HG03135 (cell line): ENCODE results near the gene C1QTNF5.

Experiments used
- ATAC-seq: cut with Tn5 transposase; IDR thresholded peaks from one replicate; pipeline ENCODE4 v1.9.1; 2021; ENCODE audit warnings: mild to moderate bottlenecking, moderate library complexity; ENCODE audit not compliant: unreplicated experiment

Gene C1QTNF5

DNA sequence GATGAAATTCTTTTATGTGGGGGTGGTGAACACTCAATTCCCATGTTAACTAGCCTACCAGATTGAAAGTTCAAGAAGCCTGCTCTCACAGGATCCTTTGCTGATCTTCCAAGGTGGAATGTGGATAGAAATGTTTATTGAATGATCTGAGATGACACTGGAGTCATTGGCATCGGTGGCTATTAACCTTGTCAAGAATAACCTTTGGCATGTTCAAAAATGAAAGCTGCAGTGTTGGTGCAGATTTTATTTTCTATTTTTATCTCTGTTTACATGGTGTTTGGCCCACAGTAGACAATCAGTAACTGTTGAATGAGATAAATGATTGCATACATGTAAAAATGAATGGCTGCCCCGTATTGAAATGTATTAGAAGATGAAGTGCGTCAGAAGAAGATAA, 42.7 kb downstream of the C1QTNF5 start:
- no peak for ATAC-seq

DNA sequence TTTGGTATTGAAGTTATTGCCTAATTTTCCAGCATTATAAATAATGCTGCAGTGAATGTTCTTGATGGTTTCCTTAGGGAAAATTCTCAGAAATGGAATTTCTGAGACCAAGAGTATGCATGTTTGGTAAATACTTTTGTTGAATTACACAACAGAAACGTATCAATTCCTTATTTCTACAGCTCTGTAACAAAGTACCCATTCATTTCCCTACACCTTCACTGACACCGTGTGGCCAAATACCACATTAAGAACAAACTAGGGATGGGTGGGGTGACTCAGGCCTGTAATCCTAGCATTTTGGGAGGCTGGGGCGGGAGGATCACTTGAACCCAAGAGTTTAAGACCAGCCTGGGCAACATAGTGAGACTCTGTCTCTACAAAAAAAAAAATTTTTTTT, 45.5 kb downstream of the C1QTNF5 start:
- ATAC-seq: no peak

DNA sequence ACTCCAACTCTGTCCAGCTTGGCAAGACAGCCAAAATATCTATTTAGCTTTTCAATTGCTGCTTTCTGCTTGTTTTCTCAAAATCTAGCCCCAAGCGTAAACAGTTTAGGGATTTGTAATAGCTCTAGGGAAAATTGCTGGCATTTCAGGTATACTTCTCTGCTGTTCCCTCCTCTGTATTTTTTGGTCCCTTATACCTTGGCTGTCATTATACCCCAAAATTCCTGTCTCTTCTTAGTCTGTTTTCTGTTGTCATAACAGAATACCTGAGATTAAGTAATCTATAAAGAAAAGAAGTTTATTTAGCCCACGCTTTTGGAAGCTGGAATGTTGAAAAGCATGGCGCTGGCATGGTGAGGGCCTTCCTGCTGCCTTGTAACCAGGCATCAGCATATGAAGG, 47.2 kb downstream of the C1QTNF5 start:
- no peak for ATAC-seq

DNA sequence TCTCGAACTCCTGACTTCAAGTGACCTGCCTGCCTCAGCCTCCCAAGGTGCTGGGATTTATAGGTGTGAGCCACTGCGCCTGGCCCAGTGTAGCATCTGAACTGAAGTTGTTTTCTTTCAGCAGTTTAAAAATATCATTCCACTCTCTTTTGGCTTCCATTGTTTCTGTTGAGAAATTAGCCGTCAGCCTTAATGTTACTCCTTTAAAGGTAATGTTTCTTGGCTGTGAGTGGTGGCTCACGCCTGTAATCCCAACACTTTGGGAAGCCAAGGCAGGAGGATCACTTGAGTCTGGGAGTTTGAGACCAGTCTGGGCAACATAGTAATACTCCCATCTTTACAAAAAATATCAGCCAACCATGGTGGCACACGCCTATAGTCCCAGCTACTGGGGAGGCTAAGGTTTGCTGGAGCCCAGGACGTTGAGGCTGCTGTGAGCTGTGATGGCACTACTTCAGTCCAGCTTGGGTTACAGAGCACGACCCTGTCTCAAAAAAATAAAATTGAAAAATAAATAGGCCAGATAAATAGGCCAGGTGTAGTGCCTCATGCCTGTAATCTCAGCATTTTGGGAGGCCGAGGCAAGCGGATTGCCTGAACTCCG, 49.7 kb downstream of the C1QTNF5 start:
- no peak for ATAC-seq
